Measurements from ENCODE around the gene SHOX.

- TF ChIP-seq POLR2AphosphoS5 (IDR thresholded peaks at IDR 0.05; ENCODE audit: insufficient read depth in 1 of 2, low read depth in 1 of 2) = no peak
- TF ChIP-seq CTCF (IDR thresholded peaks at IDR 0.05) = no peak
- no peak for TF ChIP-seq POLR2A (IDR thresholded peaks at IDR 0.05)
These were observed 45.3 kb upstream of the SHOX start for GRCh38 chrX:585115-585808.
